HEK293 (cell line): Measurements from ENCODE around the gene EME2.

Experiments
- CTCF ChIP-seq: fragments of 450-650 bp; formaldehyde crosslinking; IDR thresholded peaks from 2 replicates; pipeline ENCODE4 v1.5.1; 2016; ENCODE audit warnings: missing biosample characterization, missing genetic modification characterization
- ELK4 ChIP-seq: IDR thresholded peaks from 2 replicates; pipeline ENCODE4 v1.6.1; 2011; ENCODE audit warnings: mild to moderate bottlenecking, low read depth, low read length, borderline replicate concordance
- OVOL3 ChIP-seq: fragments of 450-650 bp; formaldehyde crosslinking; IDR thresholded peaks from 2 replicates; pipeline ENCODE4 v1.5.1; 2016; ENCODE audit warnings: missing biosample characterization, missing genetic modification characterization
- SP2 ChIP-seq: fragments of 450-650 bp; formaldehyde crosslinking; IDR thresholded peaks from 2 replicates; pipeline ENCODE4 v1.5.1; 2016; ENCODE audit warnings: missing biosample characterization, missing genetic modification characterization
- YY1 ChIP-seq: fragments of 450-650 bp; formaldehyde crosslinking; IDR thresholded peaks from 2 replicates; pipeline ENCODE4 v1.5.1; 2018; ENCODE audit warnings: missing biosample characterization, missing genetic modification characterization
- ZBTB17 ChIP-seq: fragments of 450-650 bp; formaldehyde crosslinking; IDR thresholded peaks from 2 replicates; pipeline ENCODE4 v1.5.1; 2016; ENCODE audit warnings: missing biosample characterization, missing genetic modification characterization
- ZBTB21 ChIP-seq: fragments of 450-650 bp; formaldehyde crosslinking; IDR thresholded peaks from 2 replicates; pipeline ENCODE4 v1.5.1; 2017; ENCODE audit warnings: missing biosample characterization, missing genetic modification characterization
- ZBTB44 ChIP-seq: fragments of 450-650 bp; IDR thresholded peaks from 2 replicates; pipeline ENCODE4 v1.5.1; 2018; ENCODE audit warnings: missing biosample characterization, mild to moderate bottlenecking, missing genetic modification characterization
- ZBTB49 ChIP-seq: fragments of 450-650 bp; formaldehyde crosslinking; IDR thresholded peaks from 2 replicates; pipeline ENCODE4 v1.5.1; 2016; ENCODE audit warnings: missing biosample characterization, missing genetic modification characterization, low read depth
- ZBTB8A ChIP-seq: fragments of 450-650 bp; formaldehyde crosslinking; IDR thresholded peaks from 2 replicates; pipeline ENCODE4 v1.5.1; 2016; ENCODE audit warnings: missing biosample characterization, missing genetic modification characterization
- ZNF174 ChIP-seq: fragments of 450-650 bp; formaldehyde crosslinking; IDR thresholded peaks from 2 replicates; pipeline ENCODE4 v1.5.0; 2017; ENCODE audit warnings: missing biosample characterization, mild to moderate bottlenecking, missing genetic modification characterization
- ZNF274 ChIP-seq, 2 experiments: fragments of 200-500 bp in 1 of 2; fragments of 450-650 bp in 1 of 2; sonication (Bioruptor generic) in 1 of 2; formaldehyde crosslinking in 1 of 2; IDR thresholded peaks; 2 replicates each; pipeline versions ENCODE4 v1.5.1 to v1.6.1; 2014 to 2016; ENCODE audit warnings: borderline replicate concordance in 1 of 2, inconsistent platforms in 1 of 2, low read length in 1 of 2, missing biosample characterization in 1 of 2, missing genetic modification characterization in 1 of 2
- ZNF311 ChIP-seq: fragments of 450-650 bp; formaldehyde crosslinking; IDR thresholded peaks from 2 replicates; pipeline ENCODE4 v1.5.1; 2017; ENCODE audit warnings: missing biosample characterization, missing genetic modification characterization, borderline replicate concordance
- ZNF354C ChIP-seq: fragments of 450-650 bp; formaldehyde crosslinking; IDR thresholded peaks from 2 replicates; pipeline ENCODE4 v1.5.1; 2016; ENCODE audit warnings: missing biosample characterization, missing genetic modification characterization, low read depth, borderline replicate concordance

- no peak for TF ChIP-seq ZNF274 (IDR thresholded peaks at IDR 0.05; ENCODE audit: low read length)
- no peak for TF ChIP-seq ZNF274 (tag by site-specific recombination; IDR thresholded peaks at IDR 0.05; ENCODE audit: borderline replicate concordance)
- no peak for TF ChIP-seq CTCF
- TF ChIP-seq ZNF311 (tag by site-specific recombination), result no peak
- TF ChIP-seq SP2, result no peak
- no peak for TF ChIP-seq ZBTB49 (tag by site-specific recombination)
- TF ChIP-seq ZBTB8A (tag by site-specific recombination), result no peak
- TF ChIP-seq ZNF354C (tag by site-specific recombination), result no peak
- TF ChIP-seq ZNF174, result no peak
- no peak for TF ChIP-seq OVOL3 (tag by site-specific recombination)
- no peak for TF ChIP-seq ELK4
- TF ChIP-seq ZBTB44 (tag by site-specific recombination), result no peak
- no peak for TF ChIP-seq YY1
- no peak for TF ChIP-seq ZBTB17
- no peak for TF ChIP-seq ZBTB21 (tag by site-specific recombination)
Measured at GRCh38 chr16:1764971-1765370, 7.6 kb upstream of the EME2 start.
